ENCODE measurements around the gene GPN2. TPM values are rescaled to one million over a fixed set of nuclear protein-coding genes. Genes with fewer than 3 reads are reported as not detected.
"Not testable (repeated sequence)": the region's sequence is repeated elsewhere in the genome, so short reads cannot be mapped to it uniquely, and the experiment has no call there.

GPN2 gene
- total and polyA plus RNA-seq, 3 experiments from 2014 or later = 18.8 to 69.9 (median 60.2) TPM

- peak overlapping the region; percentile 91 for H3K27ac ChIP-seq (ENCODE audit: low read depth, low read length)
- H3K27me3 ChIP-seq (ENCODE audit: insufficient read depth, low read length, poor library complexity, severe bottlenecking) = no peaks in the 10 kb centered on the region
- Mint-ChIP-seq H3K36me3 (peaks cover 7 to 78% (median 11%) of the 10 kb centered on the region in 3 donors), H3K27me3 (no peaks in the 10 kb centered on the region), H3K9me3 (no peaks in the 10 kb centered on the region), H3K4me3 (peak overlapping the region; percentile 93 to 96 (median 94)), H3K4me1 (peaks cover 28 to 45% (median 31%) of the 10 kb centered on the region in 3 donors), H3K27ac (peak overlapping the region; percentile 87 to 99 (median 96))
- H3K4me1 ChIP-seq (ENCODE audit: insufficient read depth, low read length) = peaks cover 19% of the 10 kb centered on the region
- no peak for DNase-seq
- peaks cover 25% of the 10 kb centered on the region for H3K36me3 ChIP-seq (ENCODE audit: insufficient read depth, low read length)
- ChIA-PET CTCF (interaction anchor here (1.0 to 2.8 kb wide), 10 partner anchors 10 to 420 kb away, joined by 3 to 13 read pairs (median 4); partner anchors contain the start of genes GPATCH3 and NUDC), POLR2A (interaction anchor here (1.0 to 3.0 kb wide), 6 partner anchors 10 to 390 kb away, joined by 4 to 39 read pairs (median 6); partner anchors contain the start of genes GPATCH3 and NUDC)
- peak overlapping the region; percentile 92 for H3K4me3 ChIP-seq (ENCODE audit: low read length)
- H3K9me3 ChIP-seq (ENCODE audit: low read length) = no peaks in the 10 kb centered on the region
These were observed 349 bp upstream of the GPN2 start for GRCh38 chr1:26890467-26890796.

DNA sequence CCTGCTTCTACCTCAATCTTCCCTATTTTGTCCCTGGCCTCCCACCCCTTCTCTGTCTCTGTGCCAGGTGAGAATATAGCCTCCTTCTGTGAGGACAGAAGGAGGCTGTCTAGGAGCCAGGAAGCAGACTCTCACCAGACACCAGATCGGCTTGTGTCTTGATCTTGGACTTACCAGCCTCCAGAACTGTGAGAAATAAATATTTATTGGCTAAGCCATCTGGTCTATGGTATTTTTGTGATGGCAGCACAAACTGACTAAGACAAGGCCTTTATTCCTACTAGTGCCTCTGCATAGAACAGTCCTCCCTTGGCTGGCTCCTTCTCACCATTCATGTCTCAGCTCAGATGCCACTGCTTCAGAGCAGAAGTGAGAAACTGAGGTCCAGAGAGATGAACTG, 1.9 kb downstream of the GPN2 start:
- H3K36me3 ChIP-seq (ENCODE audit: insufficient read depth, low read length) = peaks cover 41% of the 10 kb centered on the region
- H3K4me1 ChIP-seq (ENCODE audit: insufficient read depth, low read length) = peaks cover 19% of the 10 kb centered on the region
- CTCF ChIA-PET = interaction anchor here (0.9 to 2.4 kb wide), 2 partner anchors 9 to 22 kb away, joined by 3 to 10 read pairs; no protein-coding TSS in a partner anchor
- Mint-ChIP-seq H3K4me3 (peak overlapping the region; percentile 51 to 96 (median 93)), H3K36me3 (peaks cover 11 to 80% (median 16%) of the 10 kb centered on the region in 3 donors), H3K27me3 (peaks cover 0 to under 1% of the 10 kb centered on the region in 2 donors), H3K9me3 (no peaks in the 10 kb centered on the region), H3K27ac (peak overlapping the region; percentile 77 to 99 (median 95)), H3K4me1 (peaks cover 34 to 44% (median 36%) of the 10 kb centered on the region in 3 donors)
- POLR2A ChIA-PET = interaction anchor here (0.5 kb wide), 1 partner anchor 88 kb away, joined by 3 read pairs; no protein-coding TSS in a partner anchor
- H3K27ac ChIP-seq (ENCODE audit: low read depth, low read length) = no peak overlapping the region
- no peak for DNase-seq
- no peak overlapping the region for H3K4me3 ChIP-seq (ENCODE audit: low read length)
- H3K9me3 ChIP-seq (ENCODE audit: low read length) = no peaks in the 10 kb centered on the region
- H3K27me3 ChIP-seq (ENCODE audit: insufficient read depth, low read length, poor library complexity, severe bottlenecking) = no peaks in the 10 kb centered on the region

GRCh38 chr1:26887125-26887524, 3.0 kb downstream of the GPN2 start:
- ChIA-PET POLR2A (interaction anchor here (0.7 to 1.5 kb wide), 2 partner anchors 13 to 44 kb away, joined by 3 to 5 read pairs; partner anchors contain the start of gene GPATCH3), CTCF (interaction anchor here (0.8 to 2.4 kb wide), 6 partner anchors 9 to 285 kb away, joined by 3 to 10 read pairs (median 5); no protein-coding TSS in a partner anchor)
- Mint-ChIP-seq H3K27ac (peak overlapping the region; percentile 45 to 88 (median 78)), H3K9me3 (no peaks in the 10 kb centered on the region), H3K36me3 (peaks cover 11 to 80% (median 26%) of the 10 kb centered on the region in 3 donors), H3K27me3 (peaks cover 0 to 2% of the 10 kb centered on the region in 2 donors), H3K4me3 (peak overlapping the region in 6 of 7 donors; percentile 43 to 93 (median 58)), H3K4me1 (peaks cover 40 to 44% (median 44%) of the 10 kb centered on the region in 3 donors)
- H3K27me3 ChIP-seq (ENCODE audit: insufficient read depth, low read length, poor library complexity, severe bottlenecking) = no peaks in the 10 kb centered on the region
- no peaks in the 10 kb centered on the region for H3K9me3 ChIP-seq (ENCODE audit: low read length)
- peak in 1 of 5 donors; percentile 25 for DNase-seq
- no peak overlapping the region for H3K27ac ChIP-seq (ENCODE audit: low read depth, low read length)
- H3K36me3 ChIP-seq (ENCODE audit: insufficient read depth, low read length) = peaks cover 52% of the 10 kb centered on the region
- H3K4me1 ChIP-seq (ENCODE audit: insufficient read depth, low read length) = peaks cover 19% of the 10 kb centered on the region
- H3K4me3 ChIP-seq (ENCODE audit: low read length) = no peak overlapping the region

DNA sequence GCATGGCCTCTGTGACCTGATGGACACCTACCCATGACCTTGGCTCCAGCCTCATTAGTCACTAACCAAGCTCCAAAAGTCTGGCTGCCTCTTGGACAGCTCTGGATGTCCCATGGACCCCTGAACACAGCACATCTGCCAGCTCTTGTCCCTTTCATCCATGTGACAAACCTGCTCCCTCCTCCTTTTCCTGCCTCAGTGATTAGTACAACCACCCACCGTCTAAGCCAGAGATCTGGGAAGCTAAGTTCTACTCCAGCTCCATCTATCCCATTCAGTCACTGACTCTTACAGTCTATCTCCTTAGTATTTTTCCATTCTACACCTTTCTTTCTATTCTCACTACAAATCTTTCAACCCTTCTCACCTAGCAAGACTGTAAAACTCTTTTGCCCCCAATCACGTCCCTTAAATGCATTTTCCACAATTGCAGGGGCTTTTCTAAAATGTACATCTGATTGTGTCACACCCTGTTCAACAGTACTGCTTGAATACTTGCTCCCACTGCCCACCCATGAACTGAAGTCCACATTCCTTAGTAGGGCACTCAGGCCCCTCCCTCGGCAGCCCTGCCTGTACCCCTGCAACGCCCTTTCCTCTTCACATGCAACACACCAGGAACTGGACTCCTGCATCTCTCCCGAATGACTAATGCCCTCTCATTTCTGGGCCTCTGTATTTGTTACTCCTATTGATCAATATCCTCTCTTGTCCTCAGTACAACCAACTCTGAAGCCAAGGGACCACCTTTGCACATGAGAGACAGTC, 7.2 kb downstream of the GPN2 start:
- Mint-ChIP-seq H3K27ac (peak overlapping the region in 5 of 8 donors; percentile 0 to 59 (median 18)), H3K36me3 (peaks cover 11 to 81% (median 30%) of the 10 kb centered on the region in 3 donors)

DNA sequence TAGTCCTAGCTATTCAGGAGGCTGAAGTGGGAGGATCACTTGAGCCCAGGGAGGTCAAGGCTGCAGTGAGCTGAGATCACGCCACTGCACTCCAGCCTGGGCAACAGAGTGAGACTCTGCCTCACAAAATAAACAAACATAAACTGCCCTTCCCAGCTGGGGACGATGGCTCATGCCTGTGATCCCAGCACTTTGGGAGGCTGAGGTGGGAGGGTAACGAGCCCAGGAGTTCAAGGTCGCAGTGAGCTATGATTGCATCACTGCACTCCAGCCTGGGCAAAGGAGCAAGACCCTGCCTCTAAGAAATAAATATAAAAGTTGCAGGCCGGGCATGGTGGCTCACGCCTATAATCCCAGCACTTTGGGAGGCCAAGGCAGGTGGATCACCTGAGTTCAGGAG, 8.5 kb downstream of the GPN2 start:
- H3K4me1 ChIP-seq (ENCODE audit: insufficient read depth, low read length); H3K27me3 Mint-ChIP-seq; H3K9me3 Mint-ChIP-seq; DNase-seq; H3K27ac Mint-ChIP-seq; H3K9me3 ChIP-seq (ENCODE audit: low read length); H3K27me3 ChIP-seq (ENCODE audit: insufficient read depth, low read length, poor library complexity, severe bottlenecking); H3K4me3 ChIP-seq (ENCODE audit: low read length); H3K4me3 Mint-ChIP-seq; H3K27ac ChIP-seq (ENCODE audit: low read depth, low read length): not testable (repeated sequence)
- Mint-ChIP-seq H3K4me1 (peaks cover 7 to 14% (median 13%) of the 10 kb centered on the region in 3 donors), H3K36me3 (peaks cover 11 to 84% (median 27%) of the 10 kb centered on the region in 3 donors)
- ChIA-PET CTCF (interaction anchor here (0.9 to 1.6 kb wide), 8 partner anchors 19 to 381 kb away, joined by 3 to 6 read pairs (median 3); partner anchors contain the start of gene GPATCH3), POLR2A (interaction anchor here (0.6 to 1.5 kb wide), 2 partner anchors 16 to 17 kb away, joined by 3 to 4 read pairs; no protein-coding TSS in a partner anchor)
- peaks cover 43% of the 10 kb centered on the region for H3K36me3 ChIP-seq (ENCODE audit: insufficient read depth, low read length)

More for the DNA sequence above, 7.2 kb downstream of the GPN2 start:
- H3K27me3 ChIP-seq (ENCODE audit: insufficient read depth, low read length, poor library complexity, severe bottlenecking) = no peaks in the 10 kb centered on the region
- H3K27me3 Mint-ChIP-seq = peaks cover 0 to 2% of the 10 kb centered on the region in 2 donors
- no peak overlapping the region for H3K4me3 Mint-ChIP-seq
- ChIA-PET CTCF (interaction anchor here (1.4 to 1.6 kb wide), 2 partner anchors 20 to 281 kb away, joined by 3 read pairs; partner anchors contain the start of gene SFN), POLR2A (interaction anchor here (0.7 to 1.5 kb wide), 2 partner anchors 17 to 199 kb away, joined by 4 to 5 read pairs; no protein-coding TSS in a partner anchor)
- H3K9me3 Mint-ChIP-seq = no peaks in the 10 kb centered on the region
- H3K4me1 ChIP-seq (ENCODE audit: insufficient read depth, low read length) = no peaks in the 10 kb centered on the region
- DNase-seq = no peak
- H3K4me1 Mint-ChIP-seq = peaks cover 13 to 17% (median 17%) of the 10 kb centered on the region in 3 donors
- H3K36me3 ChIP-seq (ENCODE audit: insufficient read depth, low read length) = peaks cover 45% of the 10 kb centered on the region
- H3K27ac ChIP-seq (ENCODE audit: low read depth, low read length) = no peak overlapping the region
- no peaks in the 10 kb centered on the region for H3K9me3 ChIP-seq (ENCODE audit: low read length)
- H3K4me3 ChIP-seq (ENCODE audit: low read length) = no peak overlapping the region

DNA sequence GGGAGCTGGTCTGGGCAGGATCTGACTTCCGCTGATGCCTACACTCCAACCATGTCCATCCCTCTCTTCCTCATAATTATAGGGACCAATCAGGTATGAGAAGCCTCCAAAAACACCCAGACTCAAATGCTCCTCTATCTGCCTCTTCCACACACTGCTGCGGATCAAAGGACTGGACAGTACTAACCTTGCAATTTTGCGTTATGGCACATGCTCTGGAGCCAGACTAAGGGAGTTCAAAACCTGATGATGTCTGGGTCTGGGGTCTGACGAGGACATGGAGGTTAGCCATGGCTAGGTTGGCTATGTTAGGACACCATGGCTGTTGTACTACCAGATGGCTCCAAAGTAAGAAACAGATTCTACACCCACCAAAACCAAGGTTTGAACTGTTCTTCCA, 10.3 kb downstream of the GPN2 start:
- CTCF ChIA-PET = interaction anchor here (0.6 to 3.7 kb wide), 6 partner anchors 9 to 278 kb away, joined by 3 to 17 read pairs (median 8); no protein-coding TSS in a partner anchor
- POLR2A ChIA-PET = no interaction called here

GRCh38 chr1:26877326-26877725, 12.8 kb downstream of the GPN2 start:
- no peaks in the 10 kb centered on the region for H3K4me1 Mint-ChIP-seq
- H3K36me3 Mint-ChIP-seq = peaks cover 0 to 60% (median 8%) of the 10 kb centered on the region in 3 donors
- no peaks in the 10 kb centered on the region for H3K4me1 ChIP-seq (ENCODE audit: insufficient read depth, low read length)
- DNase-seq = no peak
- H3K9me3 ChIP-seq (ENCODE audit: low read length) = no peaks in the 10 kb centered on the region
- H3K27me3 ChIP-seq (ENCODE audit: insufficient read depth, low read length, poor library complexity, severe bottlenecking) = no peaks in the 10 kb centered on the region
- ChIA-PET POLR2A (no interaction called here), CTCF (interaction anchor here (1.3 to 3.7 kb wide), 10 partner anchors 9 to 275 kb away, joined by 3 to 17 read pairs (median 9); no protein-coding TSS in a partner anchor)
- H3K9me3 Mint-ChIP-seq = no peaks in the 10 kb centered on the region
- H3K27ac Mint-ChIP-seq = peak overlapping the region in 1 of 8 donors; percentile 61
- no peak overlapping the region for H3K4me3 Mint-ChIP-seq
- H3K27ac ChIP-seq (ENCODE audit: low read depth, low read length) = no peak overlapping the region
- peaks cover 19% of the 10 kb centered on the region for H3K36me3 ChIP-seq (ENCODE audit: insufficient read depth, low read length)
- no peak overlapping the region for H3K4me3 ChIP-seq (ENCODE audit: low read length)
- H3K27me3 Mint-ChIP-seq = no peaks in the 10 kb centered on the region

More for the DNA sequence above, 10.3 kb downstream of the GPN2 start:
- no peak for DNase-seq
- H3K4me3 ChIP-seq (ENCODE audit: low read length) = no peak overlapping the region
- no peaks in the 10 kb centered on the region for H3K27me3 ChIP-seq (ENCODE audit: insufficient read depth, low read length, poor library complexity, severe bottlenecking)
- no peak overlapping the region for H3K4me3 Mint-ChIP-seq
- peaks cover 39% of the 10 kb centered on the region for H3K36me3 ChIP-seq (ENCODE audit: insufficient read depth, low read length)
- H3K4me1 ChIP-seq (ENCODE audit: insufficient read depth, low read length) = no peaks in the 10 kb centered on the region
- H3K9me3 ChIP-seq (ENCODE audit: low read length) = no peaks in the 10 kb centered on the region
- H3K9me3 Mint-ChIP-seq = no peaks in the 10 kb centered on the region
- peaks cover 0 to 2% of the 10 kb centered on the region in 2 donors for H3K27me3 Mint-ChIP-seq
- H3K27ac ChIP-seq (ENCODE audit: low read depth, low read length) = no peak overlapping the region
- peaks cover 4 to 80% (median 22%) of the 10 kb centered on the region in 3 donors for H3K36me3 Mint-ChIP-seq
- peak overlapping the region in 2 of 8 donors; percentile 5 to 11 for H3K27ac Mint-ChIP-seq
- H3K4me1 Mint-ChIP-seq = peaks cover 0 to 9% (median 9%) of the 10 kb centered on the region in 3 donors
